Gastrocnemius medialis (tissue), 4 donors: ENCODE data around the gene INPP5E. TPM values are rescaled to one million over a fixed set of nuclear protein-coding genes. Genes with fewer than 3 reads are reported as not detected.

Experiments used
- ATAC-seq, 2 donors: fragments of 150-250 bp; one replicate each; pipeline ENCODE4 v1.9.1; 2016
- DNase-seq, 2 donors: peaks; one replicate each; pipeline ENCODE4 v3.0.0-alpha.2; 2019
- H3K27ac ChIP-seq, 4 donors: fragments of 200-600 bp; sonication (generic); 1 replicate in 1 of 4; 2 replicates in 3 of 4; pipeline ENCODE4 v1.5.1; 2016 to 2018; ENCODE audit warnings: mild to moderate bottlenecking in 2 of 4, moderate library complexity in 1 of 4
- H3K27me3 ChIP-seq, 3 donors: fragments of 200-600 bp; sonication (generic) in 2 of 3; 1 replicate in 1 of 3; 2 replicates in 2 of 3; pipeline versions ENCODE4 v1.5.1 to v1.6.0; 2016 to 2019; ENCODE audit warnings: mild to moderate bottlenecking in 1 of 3, moderate library complexity in 1 of 3
- H3K36me3 ChIP-seq, 2 donors: fragments of 200-600 bp; sonication (generic) in 1 of 2; one replicate each; pipeline ENCODE4 v1.5.1; 2017 to 2018
- H3K4me1 ChIP-seq, 2 donors: fragments of 200-600 bp; sonication (generic) in 1 of 2; one replicate each; pipeline ENCODE4 v1.5.1; 2016 to 2017; ENCODE audit warnings: mild to moderate bottlenecking in 2 of 2
- H3K4me3 ChIP-seq, 4 donors: fragments of 200-600 bp; sonication (generic) in 3 of 4; 1 replicate in 1 of 4; 2 replicates in 3 of 4; pipeline ENCODE4 v1.5.1; 2016 to 2019; ENCODE audit warnings: mild to moderate bottlenecking in 2 of 4
- H3K9me3 ChIP-seq, 3 donors: fragments of 200-600 bp; sonication (generic) in 2 of 3; 1 replicate in 1 of 3; 2 replicates in 2 of 3; pipeline ENCODE4 v1.5.1; 2016 to 2019
- POLR2A ChIP-seq, 2 donors: fragments of 450-650 bp; IDR thresholded peaks; one replicate each; pipeline ENCODE4 v1.6.1; 2017; ENCODE audit warnings: antibody characterized with exemption in 2 of 2, mild to moderate bottlenecking in 2 of 2, moderate library complexity in 2 of 2
- in situ Hi-C, 4 donors: fragments of 200-750 bp; cut with MboI; loops; one replicate each; pipeline versions ENCODE4 v1.15.0 to v1.8.0; 2017; ENCODE audit warnings: low sequenced_read_pairs in 4 of 4
- intact Hi-C: fragments of 100-400 bp; cut with DNase I; formaldehyde crosslinking; loops from one replicate; pipeline ENCODE4 v1.15.1; 2023; ENCODE audit warnings: low total_unique reads
- total RNA-seq, 4 donors: library from RNA; depleted of rRNA; stranded (reverse); fragments of >200 nt; gene quantifications; one replicate each; pipeline versions ENCODE4 v1.1.0 to v1.2.3, GENCODE V29; 2016
- TF ChIP-seq, protein P1 (sequence below), 5 experiments: fragments of 450-650 bp in 3 of 5; fragments of 200-600 bp in 2 of 5; sonication (generic) in 2 of 5; IDR thresholded peaks in 4 of 5; conservative IDR thresholded peaks in 1 of 5; 1 replicate in 4 of 5; 2 replicates in 1 of 5; pipeline ENCODE4 v1.5.1; 2016 to 2019; ENCODE audit warnings: antibody characterized with exemption in 5 of 5, mild to moderate bottlenecking in 3 of 5, moderate library complexity in 3 of 5

Gene INPP5E
- total RNA-seq, 4 donors from 2014 or later: 5.0 to 6.7 (median 5.9) TPM

DNA sequence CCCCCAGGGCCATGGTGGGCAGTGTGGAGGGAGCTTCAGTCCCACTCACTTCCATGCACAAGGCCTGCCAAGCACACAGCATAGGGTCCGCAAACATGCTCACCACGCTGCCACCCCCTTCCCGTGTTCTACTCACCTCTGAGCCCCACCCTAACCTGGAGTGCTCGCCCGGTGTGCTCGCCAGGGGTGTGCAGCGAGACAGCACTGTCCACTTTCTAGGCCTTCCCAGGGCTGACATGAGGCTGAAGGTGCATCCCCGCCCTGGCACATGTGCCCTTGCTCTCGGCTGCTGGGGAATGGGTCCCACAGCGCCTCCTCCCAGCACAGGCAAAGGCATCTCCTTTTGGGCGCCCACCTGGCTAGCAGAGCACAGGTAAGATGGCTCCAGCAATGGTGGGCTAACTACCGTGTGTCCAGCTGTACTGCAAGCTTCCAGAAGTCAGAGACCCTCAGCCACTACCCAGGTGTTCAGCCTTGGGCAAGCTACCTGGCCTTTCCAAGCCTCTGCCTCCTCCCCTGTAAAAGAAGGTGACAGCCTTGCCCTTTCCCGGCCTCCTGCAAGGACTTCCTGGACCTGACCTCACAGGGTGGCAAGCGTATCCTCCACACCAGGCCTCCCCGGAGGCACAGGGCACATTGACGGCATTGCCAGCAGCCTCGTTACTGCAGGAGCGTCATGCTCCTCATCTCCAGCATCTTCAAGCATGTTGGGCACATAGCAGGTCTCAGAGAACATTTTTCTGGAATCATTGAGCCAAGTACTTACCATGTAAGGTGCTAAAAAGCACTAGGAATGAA lies 47.4 kb upstream of the INPP5E start:
- no peak for ATAC-seq
- in situ Hi-C loops: loop anchor here in 1 of 4 donors (25.0 kb wide), 1 partner anchor 150 kb away; no protein-coding TSS in a partner anchor

DNA sequence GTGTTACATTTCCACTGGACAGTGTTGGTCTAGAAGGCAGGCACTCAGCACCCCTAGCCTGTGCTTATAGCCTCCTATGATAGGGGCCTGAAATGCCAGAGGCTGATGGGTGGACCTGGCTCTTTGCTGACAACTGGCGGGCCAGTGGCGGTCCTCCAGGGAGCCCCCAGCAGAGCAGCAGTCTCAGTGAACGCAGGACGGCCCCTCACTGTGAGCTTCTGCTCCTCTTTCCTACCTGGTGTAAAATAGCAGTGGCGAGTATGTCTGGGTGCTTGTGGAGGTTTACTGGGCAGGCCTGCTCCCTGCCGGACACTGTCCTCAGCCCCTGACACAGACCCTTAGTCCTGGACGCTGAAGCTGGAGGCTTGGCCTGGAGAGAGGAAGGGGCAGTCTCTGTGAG lies 46.5 kb upstream of the INPP5E start:
- no peak for DNase-seq
- in situ Hi-C loops (loop anchor here in 1 of 4 donors (25.0 kb wide), 1 partner anchor 151 kb away; no protein-coding TSS in a partner anchor), intact Hi-C loops (loop anchor here (5.0 to 10.0 kb wide), 2 partner anchors 41 to 939 kb away; partner anchors contain the start of genes EXD3 and NOXA1)
- Histone ChIP-seq H3K36me3 (no peaks in the 10 kb centered on the region), H3K4me3 (no peak overlapping the region), H3K27ac (no peak overlapping the region), H3K27me3 (no peaks in the 10 kb centered on the region), H3K4me1 (peaks cover 23% of the 10 kb centered on the region in 2 donors), H3K9me3 (no peaks in the 10 kb centered on the region)
- TF ChIP-seq POLR2A (IDR thresholded peaks at IDR 0.05): no peak
- TF ChIP-seq, protein P1, sequence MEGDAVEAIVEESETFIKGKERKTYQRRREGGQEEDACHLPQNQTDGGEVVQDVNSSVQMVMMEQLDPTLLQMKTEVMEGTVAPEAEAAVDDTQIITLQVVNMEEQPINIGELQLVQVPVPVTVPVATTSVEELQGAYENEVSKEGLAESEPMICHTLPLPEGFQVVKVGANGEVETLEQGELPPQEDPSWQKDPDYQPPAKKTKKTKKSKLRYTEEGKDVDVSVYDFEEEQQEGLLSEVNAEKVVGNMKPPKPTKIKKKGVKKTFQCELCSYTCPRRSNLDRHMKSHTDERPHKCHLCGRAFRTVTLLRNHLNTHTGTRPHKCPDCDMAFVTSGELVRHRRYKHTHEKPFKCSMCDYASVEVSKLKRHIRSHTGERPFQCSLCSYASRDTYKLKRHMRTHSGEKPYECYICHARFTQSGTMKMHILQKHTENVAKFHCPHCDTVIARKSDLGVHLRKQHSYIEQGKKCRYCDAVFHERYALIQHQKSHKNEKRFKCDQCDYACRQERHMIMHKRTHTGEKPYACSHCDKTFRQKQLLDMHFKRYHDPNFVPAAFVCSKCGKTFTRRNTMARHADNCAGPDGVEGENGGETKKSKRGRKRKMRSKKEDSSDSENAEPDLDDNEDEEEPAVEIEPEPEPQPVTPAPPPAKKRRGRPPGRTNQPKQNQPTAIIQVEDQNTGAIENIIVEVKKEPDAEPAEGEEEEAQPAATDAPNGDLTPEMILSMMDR (IDR thresholded peaks at IDR 0.05 in 4 of 5, conservative IDR thresholded peaks at IDR 0.05 in 1 of 5): no peak
- ATAC-seq: no peak

More for the DNA sequence above, 47.4 kb upstream of the INPP5E start:
- peaks cover 14% of the 10 kb centered on the region in 2 donors for H3K4me1 ChIP-seq
- no peaks in the 10 kb centered on the region for H3K36me3 ChIP-seq
- TF ChIP-seq POLR2A (IDR thresholded peaks at IDR 0.05): no peak
- TF ChIP-seq, protein P1 (IDR thresholded peaks at IDR 0.05 in 4 of 5, conservative IDR thresholded peaks at IDR 0.05 in 1 of 5): no peak
- no peaks in the 10 kb centered on the region for H3K9me3 ChIP-seq
- DNase-seq: no peak
- no peaks in the 10 kb centered on the region for H3K27me3 ChIP-seq
- no peak overlapping the region for H3K4me3 ChIP-seq
- no peak overlapping the region for H3K27ac ChIP-seq
- intact Hi-C loops: loop anchor here (5.0 to 10.0 kb wide), 2 partner anchors 40 to 938 kb away; partner anchors contain the start of genes EXD3 and NOXA1

DNA sequence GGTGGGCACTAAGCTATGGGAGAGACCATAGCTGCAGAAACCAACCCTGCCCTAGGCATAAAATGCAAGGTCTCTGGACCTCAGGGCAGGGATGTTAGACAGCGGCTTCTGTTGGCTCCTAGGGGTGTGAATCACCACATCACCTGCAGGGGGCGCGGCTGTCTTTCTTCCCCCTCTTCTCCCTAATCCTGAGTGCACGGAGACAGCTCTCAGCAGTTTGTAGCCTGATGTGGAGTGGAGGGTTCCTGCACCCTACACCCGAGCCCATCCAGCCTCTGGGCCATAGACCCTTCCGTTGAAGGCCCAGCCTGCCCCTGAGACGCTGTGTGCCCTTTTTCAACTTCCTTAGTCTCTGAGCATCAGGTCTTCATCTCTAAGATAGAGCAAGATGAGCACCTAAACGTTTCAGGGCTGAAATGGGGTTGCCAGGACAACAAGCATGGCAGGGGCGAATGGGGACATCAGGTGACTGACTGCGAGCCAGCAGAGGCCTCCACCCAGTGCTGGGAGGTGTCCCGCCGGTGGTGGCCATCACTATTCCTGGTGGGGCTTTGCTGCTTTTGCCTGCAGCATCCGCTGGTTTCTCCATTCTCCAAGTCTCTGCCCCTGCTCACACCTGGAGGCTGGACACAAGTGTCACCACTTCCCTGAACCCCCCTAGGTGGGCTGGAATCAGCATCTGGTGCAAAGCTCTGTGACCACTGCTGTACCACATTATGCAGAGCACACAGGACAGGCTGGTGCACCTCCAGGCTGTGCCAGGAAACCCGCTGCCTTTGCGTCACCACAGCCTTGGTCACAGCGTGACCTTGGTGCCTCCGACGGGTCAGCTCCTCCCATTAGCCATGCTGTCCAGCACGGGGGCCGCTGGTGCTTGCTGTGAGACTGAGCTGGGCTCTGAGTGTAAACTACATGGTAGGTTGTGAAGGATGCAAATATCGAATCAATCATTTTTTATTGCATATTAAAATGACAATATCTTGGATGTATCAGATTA lies 45.7 kb upstream of the INPP5E start:
- in situ Hi-C loops: loop anchor here in 1 of 4 donors (25.0 kb wide), 1 partner anchor 152 kb away; no protein-coding TSS in a partner anchor
- no peaks in the 10 kb centered on the region for H3K27me3 ChIP-seq
- H3K27ac ChIP-seq: no peak overlapping the region
- intact Hi-C loops: loop anchor here (2.0 to 10.0 kb wide), 3 partner anchors 42 to 939 kb away; partner anchors contain the start of genes EXD3 and NOXA1
- no peak for TF ChIP-seq POLR2A (IDR thresholded peaks at IDR 0.05)
- TF ChIP-seq, protein P1 (IDR thresholded peaks at IDR 0.05 in 4 of 5, conservative IDR thresholded peaks at IDR 0.05 in 1 of 5): peak; percentile 68 to 90 (median 87)
- DNase-seq (peak; percentile 42 to 70), ATAC-seq (no peak)
- no peaks in the 10 kb centered on the region for H3K36me3 ChIP-seq
- H3K4me1 ChIP-seq: peaks cover 24 to 25% of the 10 kb centered on the region in 2 donors
- no peaks in the 10 kb centered on the region for H3K9me3 ChIP-seq
- H3K4me3 ChIP-seq: no peak overlapping the region
